HG02884 (cell line): ENCODE results near the gene RALGDS.
"Not testable (repeated sequence)": the region's sequence is repeated elsewhere in the genome, so short reads cannot be mapped to it uniquely, and the experiment has no call there.

Experiments used
- ATAC-seq: cut with Tn5 transposase; IDR thresholded peaks from one replicate; pipeline ENCODE4 v1.9.1; 2021; ENCODE audit warnings: mild to moderate bottlenecking, moderate library complexity; ENCODE audit not compliant: unreplicated experiment

RALGDS gene

GRCh38 chr9:133121198-133121914, at the start of gene RALGDS:
RALGDS (minus strand) TSS chr9:133121240; CDS start chr9:133121154, 86 bp downstream.
- ATAC-seq: peak; percentile 61

GRCh38 chr9:133170716-133171115, 49.7 kb upstream of the RALGDS start:
- no peak for ATAC-seq

DNA sequence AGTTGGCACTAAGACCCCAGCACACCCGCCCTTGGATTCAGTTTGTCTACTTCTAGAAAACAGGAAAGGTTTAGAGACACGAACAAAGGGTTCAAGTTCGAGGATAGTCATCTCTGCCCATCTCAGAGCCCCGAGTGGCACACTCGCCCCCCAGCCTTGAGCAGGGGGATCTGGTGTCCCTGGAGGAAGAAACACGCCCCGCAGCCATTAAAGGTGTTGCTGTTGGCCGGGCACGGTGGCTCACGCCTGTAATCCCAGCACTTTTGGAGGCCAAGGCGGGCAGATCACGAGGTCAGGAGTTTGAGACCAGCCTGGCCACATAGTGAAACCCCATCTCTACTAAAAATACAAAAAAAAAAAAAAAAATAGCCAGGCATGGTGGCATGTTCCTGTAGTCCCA, 48.6 kb upstream of the RALGDS start:
- not testable (repeated sequence) for ATAC-seq

GRCh38 chr9:133169102-133169501, 48.1 kb upstream of the RALGDS start:
- ATAC-seq: no peak

GRCh38 chr9:133168432-133168831, 47.4 kb upstream of the RALGDS start:
- no peak for ATAC-seq

GRCh38 chr9:133167769-133168168, 46.7 kb upstream of the RALGDS start:
- ATAC-seq: no peak

GRCh38 chr9:133167096-133167730, 46.2 kb upstream of the RALGDS start:
- no peak for ATAC-seq

DNA sequence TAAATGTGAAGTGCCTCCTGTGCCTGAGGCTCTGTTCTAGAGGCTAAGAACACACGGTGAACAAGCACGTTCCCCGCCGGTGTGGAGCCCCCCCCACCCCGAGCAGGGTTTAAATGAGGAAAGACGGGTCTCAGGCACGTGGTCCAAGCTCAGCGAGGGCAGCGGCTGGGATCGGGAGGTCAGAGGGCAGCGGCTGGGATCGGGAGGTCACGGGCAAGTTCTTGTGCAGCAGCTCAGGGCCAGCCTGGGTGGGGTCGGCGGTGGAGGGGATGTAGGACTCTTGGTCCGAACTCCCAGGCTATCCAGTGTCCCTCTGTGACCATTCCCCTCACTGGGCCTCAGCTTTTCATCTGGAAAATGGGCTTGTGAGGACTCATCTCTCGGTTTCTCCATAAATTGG, 45.4 kb upstream of the RALGDS start:
- no peak for ATAC-seq

- no peak for ATAC-seq
Measured at GRCh38 chr9:133165452-133165730, 44.4 kb upstream of the RALGDS start.

GRCh38 chr9:133164191-133164590, 43.2 kb upstream of the RALGDS start:
- no peak for ATAC-seq

DNA sequence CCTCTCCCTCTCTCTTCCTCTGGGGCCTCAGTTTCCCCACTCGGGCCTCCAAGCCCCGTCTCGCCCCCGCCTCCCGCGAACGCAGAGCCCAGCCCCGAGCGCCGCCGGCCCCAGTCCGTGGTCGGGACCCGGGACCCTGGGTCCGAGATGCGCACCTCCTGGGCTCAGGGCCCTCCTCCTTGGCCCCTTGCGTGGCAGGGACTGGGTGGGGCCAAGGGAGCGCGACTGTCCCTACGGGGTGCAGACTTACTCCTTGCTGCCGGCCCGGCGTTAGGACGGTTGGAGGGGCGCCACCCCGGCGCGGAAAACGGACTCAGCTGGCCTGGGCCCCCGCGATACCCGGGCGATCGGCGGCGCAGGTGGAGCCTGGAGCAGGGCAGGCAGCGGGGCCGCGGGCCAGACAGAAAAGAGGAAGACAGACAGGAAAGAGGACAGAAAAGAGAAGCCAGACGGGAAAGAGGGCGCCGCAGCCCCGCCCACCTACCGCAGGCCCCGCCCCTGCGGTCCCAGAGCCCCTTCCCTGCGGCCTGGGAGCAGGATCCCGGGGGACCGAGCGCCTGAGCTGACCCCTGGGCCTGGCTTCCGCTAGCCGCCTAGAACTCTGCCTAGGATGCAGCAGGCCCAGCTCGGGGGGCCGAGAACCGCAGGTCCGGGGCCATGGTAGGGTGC, 42.6 kb upstream of the RALGDS start, which contains the start of gene GBGT1:
Gene GBGT1 (minus strand): TSS at position 411 of the 669 bp plus-strand sequence. CDS start 1,502 bp downstream, outside the sequence.
- ATAC-seq: no peak

DNA sequence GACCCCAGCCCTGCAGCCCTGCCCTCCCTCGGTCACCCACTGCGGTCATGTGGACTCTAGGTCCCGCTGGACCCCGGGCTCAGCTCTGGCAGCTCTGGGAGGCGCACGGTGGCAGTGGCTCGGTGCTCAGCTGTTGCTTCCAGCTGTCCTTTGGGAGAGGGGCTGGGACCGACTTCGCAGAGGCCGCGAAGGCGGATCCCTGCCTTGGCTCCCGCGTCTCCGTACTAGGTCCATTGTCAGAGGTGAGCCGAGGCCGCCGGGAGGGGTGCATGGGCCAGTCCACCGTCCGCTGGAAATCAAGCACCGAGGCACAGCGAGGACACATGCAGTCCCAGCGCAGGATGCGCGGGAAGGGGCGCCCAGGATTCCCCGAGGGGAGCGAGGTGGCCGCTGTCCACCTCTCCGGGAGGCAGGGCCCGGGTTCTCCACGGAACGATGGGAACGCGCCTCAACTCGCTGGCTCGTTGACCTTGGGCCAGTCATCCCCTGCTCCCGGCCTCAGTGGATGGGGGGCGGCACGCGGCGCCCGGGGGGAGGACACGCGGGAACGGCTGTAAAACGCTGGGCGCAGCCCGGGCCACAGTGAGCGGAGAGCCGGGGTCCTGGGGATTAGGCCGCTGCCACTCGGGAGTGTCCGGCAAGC, 41.9 kb upstream of the RALGDS start:
- ATAC-seq: no peak

DNA sequence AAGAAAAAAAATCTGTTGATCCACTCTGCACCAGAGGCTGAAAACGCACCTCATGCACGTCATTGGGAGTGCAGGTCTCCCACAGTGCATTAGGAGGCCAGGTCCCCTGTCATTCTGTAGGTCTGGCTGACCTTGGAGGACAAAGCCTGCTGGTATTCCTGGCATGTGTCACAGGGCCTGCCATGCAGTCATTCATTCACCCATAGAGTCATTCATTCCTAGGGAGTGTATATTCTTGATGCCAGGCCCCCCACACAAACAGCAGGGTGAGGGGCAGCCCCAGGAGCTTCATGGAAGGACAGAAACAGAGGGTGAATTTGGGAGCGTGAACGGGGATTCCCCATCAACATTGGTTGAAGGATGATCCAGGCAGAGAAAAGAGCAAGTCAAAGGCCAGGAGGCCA, 40.5 kb upstream of the RALGDS start:
- no peak for ATAC-seq

GRCh38 chr9:133160742-133161546, 39.9 kb upstream of the RALGDS start:
- no peak for ATAC-seq

DNA sequence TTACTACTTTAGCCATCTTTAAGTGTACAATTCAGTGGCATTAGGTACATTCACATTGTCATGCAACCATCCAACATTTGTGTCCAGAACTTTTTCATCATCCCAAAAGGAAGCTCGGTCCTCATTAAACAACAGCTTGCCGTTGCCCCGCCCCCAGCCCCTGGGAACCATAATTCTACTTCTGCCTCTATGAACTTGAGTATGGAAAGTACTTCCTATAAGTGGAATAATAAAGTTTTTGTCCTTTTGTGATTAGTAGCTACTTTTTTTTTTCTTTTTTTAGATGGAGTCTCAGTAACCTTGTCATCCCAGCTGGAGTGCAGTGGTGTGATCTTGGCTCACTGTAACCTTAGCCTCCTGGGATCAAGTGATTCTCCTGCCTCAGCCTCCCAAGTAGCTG, 37.7 kb upstream of the RALGDS start:
- no peak for ATAC-seq

DNA sequence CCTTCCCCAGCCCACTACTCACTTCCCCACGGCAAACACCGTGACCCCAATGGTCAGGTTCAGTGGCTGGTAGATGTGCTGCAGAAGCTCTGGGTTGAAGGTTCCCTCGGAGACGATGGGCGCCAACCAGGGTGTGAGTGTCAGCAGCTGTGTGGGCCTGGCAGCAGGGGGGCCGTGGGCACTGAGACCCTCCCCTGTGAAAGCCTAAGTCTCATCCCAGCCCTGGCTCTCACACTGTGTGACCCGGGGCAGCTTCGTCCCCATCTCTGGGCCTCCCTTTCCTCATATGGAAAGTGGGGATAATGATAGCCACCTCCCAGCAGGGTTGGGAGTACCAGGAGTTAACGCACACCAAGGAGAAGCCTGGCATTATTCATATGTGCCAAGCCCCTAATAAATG, 34.1 kb upstream of the RALGDS start:
- no peak for ATAC-seq

DNA sequence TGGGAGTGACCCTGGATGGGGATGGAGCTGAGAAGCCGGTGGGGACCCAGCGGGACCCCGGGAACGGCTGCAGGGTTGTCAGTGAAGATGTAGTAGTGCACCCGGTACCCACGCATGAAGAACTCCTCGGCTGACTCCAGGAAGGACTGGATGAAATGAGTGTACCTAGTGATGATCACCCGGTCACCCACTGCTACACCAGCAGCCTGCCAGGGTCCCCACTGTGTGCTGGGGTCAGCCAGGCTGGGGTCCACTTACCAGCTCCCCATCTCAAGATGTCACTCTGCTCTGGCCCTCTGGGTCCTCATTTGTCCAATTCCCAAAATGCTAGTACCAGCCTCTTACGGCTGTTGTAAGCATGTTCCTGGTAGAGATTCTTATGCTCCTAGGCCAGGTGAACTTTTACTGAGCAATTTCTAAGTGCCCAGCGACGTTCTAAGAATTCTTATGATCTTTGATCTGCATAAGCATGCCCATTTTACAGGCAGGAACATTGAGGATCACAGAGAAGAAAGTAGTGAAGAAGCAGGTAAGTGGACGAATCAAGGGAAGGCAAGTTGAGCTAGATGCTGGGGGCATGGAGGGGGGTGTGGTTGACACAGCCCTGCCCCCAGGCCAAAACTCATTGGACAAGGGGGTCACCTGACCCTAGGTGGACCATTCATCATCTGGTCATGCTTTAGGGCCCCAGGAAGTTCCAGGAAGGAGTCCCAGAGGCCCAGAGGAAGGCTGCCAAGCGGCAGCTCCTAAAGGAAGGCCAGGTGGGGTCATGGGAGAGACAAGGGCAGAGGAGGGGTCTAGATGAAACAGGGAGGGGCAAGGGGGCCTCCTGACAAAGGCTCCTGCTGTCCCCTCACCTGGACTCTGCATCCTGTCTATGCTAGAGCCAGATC, 33.3 kb upstream of the RALGDS start:
- no peak for ATAC-seq

GRCh38 chr9:133153227-133154096, 32.4 kb upstream of the RALGDS start:
- no peak for ATAC-seq
